HG03575 (cell line): ENCODE data around the gene DENND6A.
"Not testable (repeated sequence)": the region's sequence is repeated elsewhere in the genome, so short reads cannot be mapped to it uniquely, and the experiment has no call there.

Experiments
- ATAC-seq: cut with Tn5 transposase; IDR thresholded peaks from one replicate; pipeline ENCODE4 v1.9.1; 2021; ENCODE audit not compliant: unreplicated experiment, insufficient number of reproducible peaks, low FRiP score; ENCODE audit errors: extremely low read depth

The DENND6A gene

GRCh38 chr3:57699591-57699990, 6.7 kb upstream of the DENND6A start:
- ATAC-seq = no peak

- ATAC-seq = no peak
Observed at GRCh38 chr3:57696801-57697321, 4.0 kb upstream of the DENND6A start.

GRCh38 chr3:57694146-57694545, 1.3 kb upstream of the DENND6A start:
- no peak for ATAC-seq

- not testable (repeated sequence) for ATAC-seq
Observed at GRCh38 chr3:57692133-57692395, 813 bp downstream of the DENND6A start.

GRCh38 chr3:57691411-57692132, 1.3 kb downstream of the DENND6A start:
- ATAC-seq = no peak

GRCh38 chr3:57689367-57690053, 3.4 kb downstream of the DENND6A start:
- no peak for ATAC-seq

GRCh38 chr3:57688291-57688690, 4.6 kb downstream of the DENND6A start:
- no peak for ATAC-seq

GRCh38 chr3:57683286-57683685, 9.6 kb downstream of the DENND6A start:
- ATAC-seq = no peak

GRCh38 chr3:57682284-57682683, 10.6 kb downstream of the DENND6A start:
- no peak for ATAC-seq

GRCh38 chr3:57681691-57682090, 11.2 kb downstream of the DENND6A start:
- no peak for ATAC-seq

GRCh38 chr3:57680046-57680445, 12.8 kb downstream of the DENND6A start:
- no peak for ATAC-seq

GRCh38 chr3:57675530-57675929, 17.3 kb downstream of the DENND6A start:
- ATAC-seq = no peak

- no peak for ATAC-seq
Observed at GRCh38 chr3:57673156-57673555, 19.7 kb downstream of the DENND6A start.

GRCh38 chr3:57670543-57670942, 22.3 kb downstream of the DENND6A start:
- ATAC-seq = no peak

- no peak for ATAC-seq
Observed at GRCh38 chr3:57661404-57661803, 31.5 kb downstream of the DENND6A start.

GRCh38 chr3:57659806-57660439, 33.0 kb downstream of the DENND6A start:
- ATAC-seq = no peak

GRCh38 chr3:57659004-57659673, 33.7 kb downstream of the DENND6A start:
- ATAC-seq = no peak

GRCh38 chr3:57658536-57658935, 34.3 kb downstream of the DENND6A start:
- ATAC-seq = no peak

- ATAC-seq = no peak
Observed at GRCh38 chr3:57655727-57656126, 37.1 kb downstream of the DENND6A start.

- no peak for ATAC-seq
Observed at GRCh38 chr3:57654267-57654666, 38.6 kb downstream of the DENND6A start.
